ENCODE measurements around the gene SPTBN1.
A peak's percentile ranks its signal among the peaks of the same experiment; 100 is the strongest.
"Not testable (repeated sequence)": the region's sequence is repeated elsewhere in the genome, so short reads cannot be mapped to it uniquely, and the experiment has no call there.

SPTBN1 gene

DNA sequence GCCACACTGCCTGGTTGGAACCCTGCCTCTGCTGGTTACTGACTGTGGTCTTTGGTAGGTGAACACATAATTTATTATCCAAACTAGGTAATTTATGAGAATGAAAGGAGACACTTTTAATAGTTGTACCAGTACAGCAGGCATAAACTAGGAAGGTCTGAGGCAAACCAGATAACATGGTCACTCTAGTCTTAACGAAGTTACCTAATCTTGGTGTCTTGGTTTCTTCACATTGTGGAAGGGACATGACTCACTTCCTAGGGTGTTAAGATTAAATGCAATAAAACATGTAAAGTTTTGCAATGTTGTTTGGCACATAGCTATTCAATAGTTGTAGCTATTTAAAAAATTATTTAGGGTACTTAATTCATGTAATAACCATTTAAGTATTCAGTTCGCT is 23.3 kb downstream of the SPTBN1 start:
- no peak overlapping the region for H3K4me3 ChIP-seq (ENCODE audit: control insufficient read depth, low read depth, low read length)
- peak; percentile 71 for DNase-seq (ENCODE audit: low read depth)
- TF ChIP-seq, protein P1, sequence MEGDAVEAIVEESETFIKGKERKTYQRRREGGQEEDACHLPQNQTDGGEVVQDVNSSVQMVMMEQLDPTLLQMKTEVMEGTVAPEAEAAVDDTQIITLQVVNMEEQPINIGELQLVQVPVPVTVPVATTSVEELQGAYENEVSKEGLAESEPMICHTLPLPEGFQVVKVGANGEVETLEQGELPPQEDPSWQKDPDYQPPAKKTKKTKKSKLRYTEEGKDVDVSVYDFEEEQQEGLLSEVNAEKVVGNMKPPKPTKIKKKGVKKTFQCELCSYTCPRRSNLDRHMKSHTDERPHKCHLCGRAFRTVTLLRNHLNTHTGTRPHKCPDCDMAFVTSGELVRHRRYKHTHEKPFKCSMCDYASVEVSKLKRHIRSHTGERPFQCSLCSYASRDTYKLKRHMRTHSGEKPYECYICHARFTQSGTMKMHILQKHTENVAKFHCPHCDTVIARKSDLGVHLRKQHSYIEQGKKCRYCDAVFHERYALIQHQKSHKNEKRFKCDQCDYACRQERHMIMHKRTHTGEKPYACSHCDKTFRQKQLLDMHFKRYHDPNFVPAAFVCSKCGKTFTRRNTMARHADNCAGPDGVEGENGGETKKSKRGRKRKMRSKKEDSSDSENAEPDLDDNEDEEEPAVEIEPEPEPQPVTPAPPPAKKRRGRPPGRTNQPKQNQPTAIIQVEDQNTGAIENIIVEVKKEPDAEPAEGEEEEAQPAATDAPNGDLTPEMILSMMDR (conservative IDR thresholded peaks at IDR 0.05; ENCODE audit: control insufficient read depth, insufficient read depth, low read depth, low read length): no peak

DNA sequence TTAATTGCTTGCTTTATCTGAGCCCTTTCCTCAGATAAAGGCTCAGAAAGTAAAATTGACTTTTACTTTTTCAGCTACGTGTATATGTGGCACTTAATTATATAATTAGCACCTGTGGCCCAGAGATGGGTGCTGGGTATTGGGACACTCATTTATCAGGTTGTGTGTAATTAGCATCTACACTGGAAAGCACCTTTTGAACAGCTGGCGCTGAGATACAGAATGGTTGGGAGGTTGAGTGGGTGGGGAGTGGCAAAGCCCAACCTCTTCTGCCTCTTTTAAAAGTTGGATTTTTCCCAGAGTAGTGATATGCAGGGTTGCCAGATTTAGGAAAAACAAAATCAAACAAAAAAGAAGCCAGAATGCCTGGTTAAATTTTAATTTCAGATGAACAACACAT is 23.9 kb downstream of the SPTBN1 start:
- TF ChIP-seq, protein P1 (conservative IDR thresholded peaks at IDR 0.05; ENCODE audit: control insufficient read depth, insufficient read depth, low read depth, low read length): no peak
- no peak for DNase-seq (ENCODE audit: low read depth)
- no peak overlapping the region for H3K4me3 ChIP-seq (ENCODE audit: control insufficient read depth, low read depth, low read length)

GRCh38 chr2:54481686-54482085 is 25.6 kb downstream of the SPTBN1 start:
- DNase-seq (ENCODE audit: low read depth): no peak
- H3K4me3 ChIP-seq (ENCODE audit: control insufficient read depth, low read depth, low read length): no peak overlapping the region
- TF ChIP-seq, protein P1 (conservative IDR thresholded peaks at IDR 0.05; ENCODE audit: control insufficient read depth, insufficient read depth, low read depth, low read length): no peak

DNA sequence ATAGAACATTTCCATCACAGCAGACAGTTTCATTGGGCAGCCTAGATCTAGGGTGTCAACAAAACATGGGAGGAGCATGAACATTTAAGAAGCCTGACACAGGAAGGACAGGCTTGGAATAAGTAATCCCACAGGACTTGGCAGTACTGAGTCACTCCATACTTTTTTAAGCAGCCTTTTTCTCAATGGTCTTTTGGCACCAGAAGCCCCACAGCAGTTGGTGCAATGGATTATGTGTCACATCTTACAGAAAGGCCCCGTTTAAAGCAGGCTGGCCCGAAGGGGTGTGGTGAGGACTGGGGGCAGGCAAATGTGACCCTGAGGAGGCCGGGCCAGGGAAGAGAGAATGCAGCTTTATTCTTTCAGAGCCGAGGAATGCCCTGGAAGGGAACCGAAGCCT is 26.6 kb downstream of the SPTBN1 start:
- no peak overlapping the region for H3K4me3 ChIP-seq (ENCODE audit: control insufficient read depth, low read depth, low read length)
- TF ChIP-seq, protein P1 (conservative IDR thresholded peaks at IDR 0.05; ENCODE audit: control insufficient read depth, insufficient read depth, low read depth, low read length): no peak
- DNase-seq (ENCODE audit: low read depth): peak; percentile 96

DNA sequence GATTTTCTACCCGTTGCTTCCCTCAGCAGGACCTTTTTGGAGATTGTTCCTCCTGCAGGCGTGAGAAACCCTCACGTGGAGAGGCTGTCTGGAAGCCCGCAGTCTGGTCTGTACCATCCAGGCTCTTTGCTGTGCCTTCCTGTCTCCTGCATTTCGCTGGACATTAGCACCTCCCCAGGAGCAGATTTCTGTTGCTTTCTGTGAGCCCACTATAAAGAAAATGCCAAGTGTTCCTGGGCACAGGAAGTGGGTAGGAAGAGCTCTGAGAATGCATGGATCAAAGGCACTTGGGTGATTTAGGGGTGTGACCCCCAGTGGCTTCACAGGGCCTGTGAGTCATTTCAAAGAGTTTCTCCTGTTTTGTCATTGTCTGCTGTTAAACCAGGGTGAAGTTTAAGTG is 27.3 kb downstream of the SPTBN1 start:
- TF ChIP-seq, protein P1 (conservative IDR thresholded peaks at IDR 0.05; ENCODE audit: control insufficient read depth, insufficient read depth, low read depth, low read length): no peak
- DNase-seq (ENCODE audit: low read depth): peak; percentile 76

GRCh38 chr2:54485756-54486155 is 29.6 kb downstream of the SPTBN1 start:
- not testable (repeated sequence) for H3K4me3 ChIP-seq (ENCODE audit: control insufficient read depth, low read depth, low read length)

More for the DNA sequence above, 27.3 kb downstream of the SPTBN1 start:
- peak overlapping the region; percentile 6 for H3K4me3 ChIP-seq (ENCODE audit: control insufficient read depth, low read depth, low read length)

DNA sequence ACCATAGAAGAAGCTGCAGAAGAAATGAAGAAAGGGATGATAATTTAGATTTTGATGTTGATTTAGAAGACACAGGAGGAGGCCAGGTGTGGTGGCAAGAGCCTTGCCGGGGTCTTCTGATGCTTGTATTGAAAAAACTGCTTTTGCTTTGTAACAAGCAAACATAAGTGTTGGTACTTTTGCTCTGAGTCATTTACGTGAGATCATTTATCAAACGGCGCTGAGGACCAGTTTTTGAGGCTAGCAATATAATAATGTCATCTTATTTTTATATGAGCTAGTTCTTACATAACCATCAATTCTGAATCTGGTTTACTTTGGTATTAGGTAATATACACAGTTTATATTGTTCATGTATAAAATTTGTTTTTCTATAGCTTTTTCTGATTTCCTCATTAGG is 30.6 kb downstream of the SPTBN1 start:
- TF ChIP-seq, protein P1 (conservative IDR thresholded peaks at IDR 0.05; ENCODE audit: control insufficient read depth, insufficient read depth, low read depth, low read length): no peak
- peak; percentile 59 for DNase-seq (ENCODE audit: low read depth)
- H3K4me3 ChIP-seq (ENCODE audit: control insufficient read depth, low read depth, low read length): no peak overlapping the region

More at GRCh38 chr2:54485756-54486155, 29.6 kb downstream of the SPTBN1 start:
- DNase-seq (ENCODE audit: low read depth): not testable (repeated sequence)
